ENCODE measurements around the gene ZDHHC3. TPM values are rescaled to one million over a fixed set of nuclear protein-coding genes. Genes with fewer than 3 reads are reported as not detected.
A peak's percentile ranks its signal among the peaks of the same experiment; 100 is the strongest.

ZDHHC3 gene
- total and polyA plus RNA-seq, 12 donors: 19.0 to 52.2 (median 42.2) TPM

DNA sequence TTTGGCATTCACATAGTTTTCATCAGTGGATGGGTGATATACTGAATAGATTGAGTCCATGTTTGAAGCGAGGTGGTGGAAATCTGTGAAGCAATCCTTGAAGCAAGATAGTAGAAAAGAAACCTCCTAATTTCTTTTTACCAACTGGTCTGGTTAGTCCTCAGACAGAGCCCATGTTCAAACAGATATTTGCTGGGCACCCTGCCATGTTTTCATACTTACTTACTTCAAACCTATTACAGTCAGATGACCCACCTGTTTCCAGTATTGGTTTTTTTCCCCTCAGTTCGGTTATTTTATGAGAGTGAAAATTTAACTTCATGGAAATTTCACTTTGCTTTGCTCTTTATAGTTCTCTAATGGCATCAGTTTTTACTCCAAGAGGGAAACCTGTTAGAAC is 23.8 kb upstream of the ZDHHC3 start:
- 86 to 93% methylated on average over 2 of the region's 2 CpGs for WGBS, 2 donors
- Histone ChIP-seq H3K27ac (no peak overlapping the region), H3K36me3 (peaks cover 0 to 83% (median 19%) of the 10 kb centered on the region in 9 donors), H3K9me3 (peaks cover 0 to 3% (median 0%) of the 10 kb centered on the region in 11 donors), H3K4me3 (no peak overlapping the region), H3K4me1 (peaks cover 14 to 60% (median 37%) of the 10 kb centered on the region in 9 donors), H3K27me3 (no peaks in the 10 kb centered on the region)
- DNase-seq (no peak), ATAC-seq (no peak)
- TF ChIP-seq, protein P1, sequence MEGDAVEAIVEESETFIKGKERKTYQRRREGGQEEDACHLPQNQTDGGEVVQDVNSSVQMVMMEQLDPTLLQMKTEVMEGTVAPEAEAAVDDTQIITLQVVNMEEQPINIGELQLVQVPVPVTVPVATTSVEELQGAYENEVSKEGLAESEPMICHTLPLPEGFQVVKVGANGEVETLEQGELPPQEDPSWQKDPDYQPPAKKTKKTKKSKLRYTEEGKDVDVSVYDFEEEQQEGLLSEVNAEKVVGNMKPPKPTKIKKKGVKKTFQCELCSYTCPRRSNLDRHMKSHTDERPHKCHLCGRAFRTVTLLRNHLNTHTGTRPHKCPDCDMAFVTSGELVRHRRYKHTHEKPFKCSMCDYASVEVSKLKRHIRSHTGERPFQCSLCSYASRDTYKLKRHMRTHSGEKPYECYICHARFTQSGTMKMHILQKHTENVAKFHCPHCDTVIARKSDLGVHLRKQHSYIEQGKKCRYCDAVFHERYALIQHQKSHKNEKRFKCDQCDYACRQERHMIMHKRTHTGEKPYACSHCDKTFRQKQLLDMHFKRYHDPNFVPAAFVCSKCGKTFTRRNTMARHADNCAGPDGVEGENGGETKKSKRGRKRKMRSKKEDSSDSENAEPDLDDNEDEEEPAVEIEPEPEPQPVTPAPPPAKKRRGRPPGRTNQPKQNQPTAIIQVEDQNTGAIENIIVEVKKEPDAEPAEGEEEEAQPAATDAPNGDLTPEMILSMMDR (IDR thresholded peaks at IDR 0.05): no peak
- intact Hi-C loops (cut with DNase I): no loop called here

GRCh38 chr3:44996556-44996969 is 20.6 kb upstream of the ZDHHC3 start:
- no peak for DNase-seq
- Histone ChIP-seq H3K9me3 (no peaks in the 10 kb centered on the region), H3K4me1 (peaks cover 12 to 47% (median 29%) of the 10 kb centered on the region in 9 donors), H3K27me3 (no peaks in the 10 kb centered on the region), H3K4me3 (no peak overlapping the region), H3K36me3 (peaks cover 0 to 70% (median 19%) of the 10 kb centered on the region in 9 donors), H3K27ac (no peak overlapping the region)
- TF ChIP-seq, protein P1 (IDR thresholded peaks at IDR 0.05): no peak
- 81 to 90% methylated on average over 3 of the region's 3 CpGs for WGBS, 2 donors
- intact Hi-C loops (cut with DNase I): no loop called here
- ATAC-seq: no peak

- WGBS, 2 donors: 88 to 89% methylated on average over 8 of the region's 8 CpGs
- TF ChIP-seq, protein P1 (IDR thresholded peaks at IDR 0.05): no peak
- peaks cover 0 to 70% (median 19%) of the 10 kb centered on the region in 9 donors for H3K36me3 ChIP-seq
- ATAC-seq (peak in 7 of 8 donors; percentile 35 to 76 (median 53)), DNase-seq (peak in 1 of 2 donors; percentile 64)
- H3K27me3 ChIP-seq: no peaks in the 10 kb centered on the region
- H3K9me3 ChIP-seq: no peaks in the 10 kb centered on the region
- peak overlapping the region in 3 of 10 donors; percentile 21 to 42 (median 23) for H3K27ac ChIP-seq
- peaks cover 12 to 55% (median 30%) of the 10 kb centered on the region in 9 donors for H3K4me1 ChIP-seq
- no peak overlapping the region for H3K4me3 ChIP-seq
- intact Hi-C loops (cut with DNase I): no loop called here
Measured at GRCh38 chr3:44995142-44995770, 19.3 kb upstream of the ZDHHC3 start.

DNA sequence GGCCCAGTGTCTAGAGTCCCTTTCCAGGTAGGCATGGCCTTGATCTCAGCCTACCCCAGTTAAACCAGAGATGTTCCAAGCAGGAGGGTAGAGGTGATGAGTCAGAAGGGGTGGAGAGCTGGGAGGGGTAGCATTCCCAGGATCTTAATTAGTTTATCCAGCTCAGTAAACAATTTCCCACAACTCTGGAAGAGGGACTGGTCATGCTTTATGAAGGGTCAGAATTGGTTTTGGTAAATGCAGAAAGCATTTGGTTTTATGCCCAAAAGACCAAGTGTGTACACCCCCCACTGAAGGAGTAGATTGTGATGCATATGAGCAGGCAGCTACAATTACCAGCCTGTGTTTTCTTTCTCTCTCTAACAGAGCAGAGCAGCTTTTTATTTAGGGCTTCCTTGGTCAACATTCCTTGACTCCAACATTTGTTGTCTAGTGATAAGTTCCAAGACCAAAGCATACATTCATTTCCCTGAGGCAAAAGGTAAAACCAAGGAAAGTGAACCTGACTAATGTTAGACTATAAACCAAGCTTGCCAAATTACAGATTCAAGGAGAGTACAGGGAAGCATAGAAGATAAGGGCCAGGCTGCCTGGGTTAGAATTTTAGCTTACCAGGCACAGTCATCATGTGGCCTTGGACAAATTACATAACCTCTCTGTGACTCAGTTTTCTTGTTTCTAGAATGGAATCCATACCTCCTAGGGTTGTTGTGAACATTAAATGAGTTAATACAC is 17.7 kb upstream of the ZDHHC3 start:
- peak overlapping the region in 4 of 10 donors; percentile 26 to 63 (median 32) for H3K27ac ChIP-seq
- peaks cover 12 to 66% (median 35%) of the 10 kb centered on the region in 9 donors for H3K4me1 ChIP-seq
- peak in 3 of 8 donors; percentile 24 to 51 (median 49) for ATAC-seq
- H3K9me3 ChIP-seq: no peaks in the 10 kb centered on the region
- TF ChIP-seq, protein P1 (IDR thresholded peaks at IDR 0.05): no peak
- no peaks in the 10 kb centered on the region for H3K27me3 ChIP-seq
- peaks cover 0 to 62% (median 11%) of the 10 kb centered on the region in 9 donors for H3K36me3 ChIP-seq
- no peak for DNase-seq
- intact Hi-C loops (cut with DNase I): loop anchor here in 1 of 10 donors (5.0 kb wide), 1 partner anchor 34 kb away; the partner anchor contains the start of gene CLEC3B
- no peak overlapping the region for H3K4me3 ChIP-seq

All from heart right ventricle (tissue), 16 donors.